ENCODE results near the gene SGO1.
"Not testable (repeated sequence)": the region's sequence is repeated elsewhere in the genome, so short reads cannot be mapped to it uniquely, and the experiment has no call there.

SGO1 gene

DNA sequence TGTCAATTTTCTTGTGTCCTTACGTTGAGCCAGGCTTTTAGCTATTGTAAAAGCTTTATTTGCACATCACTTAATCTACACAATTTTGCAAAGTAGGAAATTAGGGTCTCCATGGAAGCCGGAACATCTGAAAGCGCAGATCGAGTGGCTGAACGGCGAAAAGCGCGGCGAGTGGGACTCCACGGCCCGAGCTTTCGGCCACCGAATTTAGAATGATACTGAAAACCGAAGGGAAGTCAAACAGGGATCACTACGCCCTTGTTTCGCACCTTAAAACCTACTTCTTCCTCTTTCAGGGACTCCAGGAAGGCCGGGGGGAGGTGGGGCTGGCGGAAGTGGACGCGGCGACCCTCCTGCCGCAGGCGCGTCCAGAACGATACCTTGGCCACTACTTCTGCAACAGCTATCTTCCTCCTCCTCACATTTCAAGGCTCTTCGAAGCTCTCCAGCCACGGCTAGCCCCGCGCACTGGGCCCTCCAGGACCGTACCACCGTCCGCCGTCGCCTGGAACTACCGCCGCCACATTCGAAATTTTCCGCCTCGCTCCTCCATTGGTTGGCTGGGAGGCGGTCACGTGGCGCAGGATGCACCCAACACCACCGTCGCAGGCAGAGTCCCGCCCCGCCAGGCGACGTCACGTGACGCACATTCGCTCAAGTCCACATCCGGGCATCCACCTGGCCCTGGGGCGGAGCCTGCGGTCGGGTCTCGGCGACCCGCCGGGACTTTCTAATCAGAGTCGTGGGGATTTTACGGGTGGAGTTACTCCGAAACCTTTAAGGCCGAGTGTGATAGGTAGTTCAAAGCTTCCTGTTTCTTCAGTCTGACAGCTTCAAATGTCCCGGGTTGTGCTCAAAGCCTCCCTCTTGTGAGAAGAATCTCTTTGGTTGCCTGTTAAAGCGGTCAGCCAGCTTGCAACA is at the start of gene SGO1:
TSS of gene SGO1 (minus strand) at position 528 of the 921 bp plus-strand sequence. CDS start 2,179 bp downstream, outside the sequence.
- Mint-ChIP-seq H3K4me1 (peaks cover 25% of the 10 kb centered on the region), H3K36me3 (peaks cover 19% of the 10 kb centered on the region), H3K27ac (no peak within 1 kb of the TSS), H3K27me3 (no peaks in the 10 kb centered on the region), H3K4me3 (no peak within 1 kb of the TSS), H3K9me3 (no peaks in the 10 kb centered on the region)
- CTCF ChIA-PET, result interaction anchor here (1.0 kb wide), 1 partner anchor 144 kb away, joined by 6 read pairs; no protein-coding TSS in a partner anchor
- DNase-seq, result peak; percentile 100

DNA sequence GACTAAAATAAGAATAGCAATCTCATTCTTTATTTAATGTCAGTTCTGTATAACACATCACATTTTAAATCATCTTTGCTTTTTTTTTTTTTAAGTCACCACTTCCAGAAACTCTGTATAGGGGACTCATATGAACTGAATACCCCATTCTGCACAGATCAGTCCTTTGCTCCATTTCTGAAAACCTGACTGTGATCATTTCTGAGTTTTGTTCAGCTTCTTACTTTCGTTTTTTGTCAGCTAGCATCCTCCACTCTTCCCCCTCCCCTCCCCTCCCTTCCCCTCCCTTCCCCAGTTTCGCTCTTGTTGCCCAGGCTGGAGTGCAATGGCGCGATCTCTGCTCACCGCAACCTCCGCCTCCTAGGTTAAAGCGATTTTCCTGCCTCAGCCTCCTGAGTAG is 49.8 kb upstream of the SGO1 start:
- Mint-ChIP-seq H3K9me3 (no peaks in the 10 kb centered on the region), H3K27ac (no peak overlapping the region), H3K4me1 (no peaks in the 10 kb centered on the region), H3K4me3 (no peak overlapping the region), H3K36me3 (no peaks in the 10 kb centered on the region), H3K27me3 (peaks cover 4% of the 10 kb centered on the region)
- DNase-seq, result no peak
- CTCF ChIA-PET, result interaction anchor here (1.7 kb wide), 1 partner anchor 11 kb away, joined by 4 read pairs; no protein-coding TSS in a partner anchor

DNA sequence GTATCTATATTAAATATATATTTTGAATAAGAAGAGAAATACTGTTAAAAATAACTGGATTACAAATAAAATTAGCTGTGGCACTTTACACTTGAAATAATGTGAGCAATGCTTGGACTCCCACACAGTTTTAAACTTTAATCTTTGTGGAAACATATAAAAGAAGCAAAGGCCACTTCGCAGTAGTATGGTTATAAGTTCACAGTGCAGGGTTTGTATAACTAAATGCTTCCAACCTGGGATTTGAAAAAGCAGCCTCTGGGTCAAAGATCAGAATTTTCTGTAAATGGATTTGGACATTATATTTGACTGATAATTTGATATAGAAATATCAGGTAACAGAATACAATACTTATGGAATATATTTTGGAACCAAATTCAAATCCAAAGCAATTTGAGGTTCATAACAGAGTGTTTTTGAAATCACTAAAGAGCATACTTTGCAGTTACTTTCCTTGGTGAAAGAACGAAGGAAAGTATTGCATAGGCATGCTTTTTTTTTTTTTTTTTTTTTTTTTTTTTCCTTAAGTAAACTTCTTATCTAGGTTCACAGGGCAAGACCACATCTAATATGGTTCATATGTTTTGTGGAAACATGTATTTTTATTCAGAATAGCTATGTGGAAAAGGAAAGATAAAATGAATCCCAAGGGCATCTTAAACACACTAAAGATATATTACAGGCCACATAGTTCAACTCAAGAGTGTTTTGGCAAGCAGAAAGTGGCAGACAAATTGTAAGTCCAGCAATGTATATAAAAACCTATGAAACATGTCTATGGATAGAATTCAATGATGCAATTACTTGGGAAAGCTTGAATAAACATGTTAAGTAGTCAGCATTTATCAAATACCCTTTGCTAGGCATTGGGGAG is 47.1 kb upstream of the SGO1 start:
- no peaks in the 10 kb centered on the region for H3K36me3 Mint-ChIP-seq
- no peaks in the 10 kb centered on the region for H3K27me3 Mint-ChIP-seq
- CTCF ChIA-PET, result interaction anchor here (1.1 kb wide), 1 partner anchor 10 kb away, joined by 4 read pairs; no protein-coding TSS in a partner anchor
- H3K4me1 Mint-ChIP-seq, result no peaks in the 10 kb centered on the region
- H3K9me3 Mint-ChIP-seq, result no peaks in the 10 kb centered on the region
- no peak for DNase-seq
- no peak overlapping the region for H3K27ac Mint-ChIP-seq
- no peak overlapping the region for H3K4me3 Mint-ChIP-seq

DNA sequence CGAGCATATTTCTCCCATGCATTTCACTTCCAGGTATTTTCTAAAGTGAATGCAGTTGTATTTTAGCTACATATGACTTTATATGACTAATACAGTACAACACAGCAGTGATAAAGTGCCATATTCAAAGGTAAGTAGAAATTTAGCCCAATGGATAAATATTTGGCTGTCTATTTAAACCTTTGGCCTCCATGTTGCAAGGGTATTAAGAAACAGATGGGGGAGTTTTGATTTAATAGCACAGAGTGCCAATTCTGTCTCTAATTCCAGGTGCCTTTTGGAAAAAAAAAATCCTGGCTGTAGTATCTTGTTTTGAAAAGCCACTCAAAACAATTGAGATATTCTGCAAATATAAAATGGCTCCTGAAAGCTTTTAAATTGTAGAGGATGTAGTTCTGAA is 44.9 kb upstream of the SGO1 start:
- H3K27ac Mint-ChIP-seq, result no peak overlapping the region
- no peak for DNase-seq
- H3K27me3 Mint-ChIP-seq, result no peaks in the 10 kb centered on the region
- no peaks in the 10 kb centered on the region for H3K9me3 Mint-ChIP-seq
- no peak overlapping the region for H3K4me3 Mint-ChIP-seq
- H3K4me1 Mint-ChIP-seq, result no peaks in the 10 kb centered on the region
- CTCF ChIA-PET, result no interaction called here
- no peaks in the 10 kb centered on the region for H3K36me3 Mint-ChIP-seq

DNA sequence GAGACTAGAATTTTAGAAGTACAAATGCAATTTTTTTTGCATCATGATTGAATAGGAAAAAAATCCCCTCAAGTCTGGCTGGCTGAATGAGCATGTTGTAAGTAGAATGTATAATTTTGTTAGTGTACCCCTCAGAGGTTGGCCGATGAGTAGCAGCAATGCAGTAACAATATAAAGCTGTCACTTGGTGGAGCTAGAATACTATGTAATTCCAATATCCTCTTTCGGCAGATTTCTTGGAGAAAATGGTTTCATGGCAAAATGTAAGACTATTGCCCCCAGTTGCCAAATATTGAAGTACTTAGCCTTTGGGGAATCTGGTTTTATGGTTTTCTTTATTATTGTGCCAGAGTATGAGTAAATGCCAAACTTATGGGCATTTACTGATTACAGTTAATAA is 39.8 kb upstream of the SGO1 start:
- no peak overlapping the region for H3K27ac Mint-ChIP-seq
- H3K9me3 Mint-ChIP-seq, result no peaks in the 10 kb centered on the region
- H3K4me3 Mint-ChIP-seq, result no peak overlapping the region
- no peak for DNase-seq
- H3K27me3 Mint-ChIP-seq, result no peaks in the 10 kb centered on the region
- H3K4me1 Mint-ChIP-seq, result no peaks in the 10 kb centered on the region
- no peaks in the 10 kb centered on the region for H3K36me3 Mint-ChIP-seq
- CTCF ChIA-PET, result interaction anchor here (1.4 kb wide), 1 partner anchor 10 kb away, joined by 4 read pairs; no protein-coding TSS in a partner anchor

DNA sequence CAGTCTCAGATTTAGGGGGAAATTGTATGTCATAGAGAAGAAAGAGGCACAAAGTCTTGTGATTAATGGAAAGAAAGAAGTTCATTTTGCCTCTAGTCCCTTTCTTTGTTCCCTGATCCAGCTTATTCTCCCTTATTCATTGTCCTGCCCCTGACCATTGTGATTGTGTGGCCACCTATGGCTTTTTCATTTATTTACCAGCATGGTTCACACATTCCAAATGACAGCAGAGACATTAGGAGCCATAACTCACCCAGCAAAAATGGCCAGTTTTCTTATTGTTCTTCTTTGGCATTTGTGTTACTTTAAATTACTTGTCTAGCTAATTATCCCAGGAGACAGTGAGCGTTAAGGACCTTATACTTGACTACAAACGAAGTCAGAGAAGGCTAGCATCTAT is 36.3 kb upstream of the SGO1 start:
- Mint-ChIP-seq H3K4me3 (no peak overlapping the region), H3K9me3 (no peaks in the 10 kb centered on the region), H3K36me3 (no peaks in the 10 kb centered on the region), H3K4me1 (no peaks in the 10 kb centered on the region), H3K27me3 (no peaks in the 10 kb centered on the region), H3K27ac (no peak overlapping the region)
- DNase-seq, result no peak
- CTCF ChIA-PET, result interaction anchor here (0.7 kb wide), 1 partner anchor 565 kb away, joined by 3 read pairs; no protein-coding TSS in a partner anchor

DNA sequence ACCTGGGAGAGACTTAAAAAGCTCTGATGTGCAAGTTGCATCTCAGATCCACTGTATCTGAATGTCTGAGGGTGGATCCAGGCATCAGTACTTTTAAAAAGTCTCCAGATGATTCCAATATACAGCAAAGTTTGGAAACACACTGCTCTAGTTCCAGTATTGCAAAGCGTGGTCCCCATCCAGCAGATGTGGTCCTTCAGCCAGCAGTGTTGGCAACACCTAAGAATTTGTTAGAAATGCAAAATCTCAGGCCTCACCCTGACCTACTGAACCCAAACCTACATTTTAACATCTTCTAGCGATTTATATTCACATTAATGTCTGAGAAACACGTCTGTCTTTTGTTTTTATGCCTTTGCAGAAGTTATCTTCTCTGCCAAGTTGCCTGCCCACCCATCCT is 32.2 kb upstream of the SGO1 start:
- no peaks in the 10 kb centered on the region for H3K36me3 Mint-ChIP-seq
- no peak for DNase-seq
- CTCF ChIA-PET, result no interaction called here
- no peak overlapping the region for H3K27ac Mint-ChIP-seq
- H3K9me3 Mint-ChIP-seq, result no peaks in the 10 kb centered on the region
- no peak overlapping the region for H3K4me3 Mint-ChIP-seq
- H3K4me1 Mint-ChIP-seq, result no peaks in the 10 kb centered on the region
- no peaks in the 10 kb centered on the region for H3K27me3 Mint-ChIP-seq

DNA sequence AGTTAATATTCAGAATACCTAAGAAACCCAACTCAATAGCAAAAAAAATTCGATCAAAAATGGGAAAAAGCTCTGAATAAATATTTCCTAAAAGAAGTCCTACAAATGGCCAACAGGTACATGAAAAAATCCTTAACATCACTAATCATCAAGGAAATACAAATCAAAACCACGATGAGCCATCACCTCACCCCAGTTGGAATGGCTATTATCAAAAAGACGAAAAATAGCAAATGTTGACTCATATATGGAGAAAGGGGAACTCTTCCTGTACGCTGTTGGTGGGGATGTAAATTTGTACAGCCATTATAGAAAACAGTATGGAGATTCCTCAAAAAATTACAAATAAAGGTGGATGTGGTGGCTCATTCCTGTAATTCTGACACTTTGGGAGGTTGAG is 29.6 kb upstream of the SGO1 start:
- H3K4me3 Mint-ChIP-seq, result no peak overlapping the region
- H3K4me1 Mint-ChIP-seq, result no peaks in the 10 kb centered on the region
- H3K36me3 Mint-ChIP-seq, result no peaks in the 10 kb centered on the region
- no peaks in the 10 kb centered on the region for H3K27me3 Mint-ChIP-seq
- no peak overlapping the region for H3K27ac Mint-ChIP-seq
- H3K9me3 Mint-ChIP-seq, result no peaks in the 10 kb centered on the region
- CTCF ChIA-PET, result no interaction called here
- DNase-seq, result no peak

DNA sequence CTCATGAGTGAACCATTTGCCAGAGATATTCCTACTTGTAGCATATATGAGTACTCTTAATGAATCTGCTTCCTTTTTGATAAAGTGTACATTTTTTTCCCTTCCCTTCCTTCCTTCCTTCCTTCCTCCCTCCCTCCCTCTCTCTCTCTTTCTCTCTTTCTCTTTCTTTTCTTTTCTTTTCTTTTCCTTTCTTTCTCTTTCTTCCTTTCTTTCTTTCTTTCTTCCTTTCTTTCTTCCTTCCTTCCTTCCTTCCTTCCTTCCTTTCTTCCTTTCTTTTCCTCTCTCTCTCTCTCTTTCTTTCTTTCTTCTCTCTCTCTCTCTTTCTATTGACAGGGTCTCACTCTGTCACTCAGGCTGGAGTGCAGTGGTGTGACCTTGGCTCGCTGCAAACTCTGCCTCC is 27.5 kb upstream of the SGO1 start:
- H3K9me3 Mint-ChIP-seq, CTCF ChIA-PET, DNase-seq, H3K27me3 Mint-ChIP-seq, H3K4me1 Mint-ChIP-seq, H3K27ac Mint-ChIP-seq, H3K4me3 Mint-ChIP-seq, H3K36me3 Mint-ChIP-seq: not testable (repeated sequence)

DNA sequence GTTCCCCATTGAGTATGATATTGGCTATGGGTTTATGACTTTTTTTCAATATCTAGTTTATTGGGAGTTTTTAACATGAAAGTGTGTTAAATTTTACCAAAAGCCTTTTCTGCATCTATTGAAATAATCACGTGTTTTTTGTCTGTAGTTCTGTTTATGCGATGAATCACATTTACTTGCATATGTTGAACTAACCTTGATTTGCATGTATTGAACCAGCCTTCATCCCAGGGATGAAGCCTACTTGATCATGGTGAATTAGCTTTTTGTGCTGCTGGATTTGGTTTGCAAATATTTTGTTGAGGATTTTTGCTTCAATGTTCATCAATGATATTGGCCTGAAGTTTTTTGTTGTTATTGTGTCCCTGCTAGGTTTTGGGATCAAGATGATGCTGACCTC is 21.9 kb upstream of the SGO1 start:
- H3K36me3 Mint-ChIP-seq, H3K27ac Mint-ChIP-seq, H3K27me3 Mint-ChIP-seq, H3K4me3 Mint-ChIP-seq, DNase-seq, H3K4me1 Mint-ChIP-seq, CTCF ChIA-PET, H3K9me3 Mint-ChIP-seq: not testable (repeated sequence)

DNA sequence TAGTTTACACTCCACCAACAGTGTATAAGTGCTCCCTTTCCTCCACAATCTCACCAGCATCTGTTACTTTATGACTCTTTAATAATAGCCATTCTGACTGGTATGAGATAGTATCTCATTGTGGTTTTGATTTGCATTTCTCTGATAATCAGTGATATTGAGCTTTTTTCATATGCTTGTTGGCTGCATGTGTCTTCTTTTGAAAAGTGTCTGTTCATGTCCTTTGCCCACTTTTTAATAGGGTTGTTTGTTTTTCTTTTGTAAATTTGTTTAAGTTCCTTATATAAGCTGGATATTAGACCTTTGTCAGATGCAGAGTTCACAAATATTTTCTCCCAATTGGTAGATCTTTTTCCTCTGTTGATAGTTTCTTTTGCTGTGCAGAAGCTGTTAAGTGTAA is 19.9 kb upstream of the SGO1 start:
- H3K9me3 Mint-ChIP-seq, H3K36me3 Mint-ChIP-seq, H3K27me3 Mint-ChIP-seq, H3K4me3 Mint-ChIP-seq, CTCF ChIA-PET, H3K27ac Mint-ChIP-seq, H3K4me1 Mint-ChIP-seq, DNase-seq: not testable (repeated sequence)

DNA sequence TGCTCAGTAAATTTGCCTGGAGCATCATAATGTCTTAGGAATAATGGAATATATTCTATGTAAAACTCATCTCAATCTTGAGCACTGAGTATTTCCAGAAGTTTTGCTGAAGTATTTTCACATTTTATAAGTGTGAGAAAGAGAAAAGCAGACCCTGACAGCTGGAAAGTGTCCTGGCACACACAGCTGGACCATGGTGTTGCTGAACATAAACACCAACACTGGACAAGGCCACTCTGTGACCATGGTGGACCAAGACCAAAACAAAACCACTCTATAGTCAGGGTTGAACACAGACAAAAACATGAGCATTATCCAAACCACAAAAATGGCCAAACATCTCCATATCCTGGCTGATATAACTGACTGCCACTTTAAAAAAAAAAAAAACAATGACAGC is 15.1 kb upstream of the SGO1 start:
- H3K27ac Mint-ChIP-seq, result no peak overlapping the region
- no peaks in the 10 kb centered on the region for H3K9me3 Mint-ChIP-seq
- H3K4me1 Mint-ChIP-seq, result peaks cover 7% of the 10 kb centered on the region
- no peaks in the 10 kb centered on the region for H3K36me3 Mint-ChIP-seq
- CTCF ChIA-PET, result no interaction called here
- no peak overlapping the region for H3K4me3 Mint-ChIP-seq
- DNase-seq, result no peak
- peaks cover 4% of the 10 kb centered on the region for H3K27me3 Mint-ChIP-seq

DNA sequence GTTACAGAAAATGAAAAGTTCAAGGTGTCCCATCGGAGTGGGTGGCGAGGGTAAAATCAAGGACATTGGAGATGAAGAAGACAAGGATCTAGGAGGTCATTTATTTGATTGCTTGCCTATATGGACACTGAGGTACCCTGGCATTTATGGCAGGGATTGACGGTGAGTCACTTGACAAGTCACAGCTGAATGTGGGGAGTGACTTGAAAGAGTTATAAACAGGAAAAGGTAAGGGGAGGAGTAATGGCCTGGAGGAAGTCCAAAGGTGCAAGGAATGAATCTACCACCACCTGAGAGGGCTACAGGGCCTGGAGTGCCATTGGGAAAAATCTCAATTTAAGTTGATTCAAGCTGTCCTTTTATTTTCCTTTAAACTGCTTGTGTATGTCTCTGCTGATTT is 11.8 kb upstream of the SGO1 start:
- Mint-ChIP-seq H3K27ac (no peak overlapping the region), H3K4me1 (peaks cover 7% of the 10 kb centered on the region), H3K4me3 (no peak overlapping the region), H3K9me3 (no peaks in the 10 kb centered on the region), H3K36me3 (no peaks in the 10 kb centered on the region), H3K27me3 (peaks cover 8% of the 10 kb centered on the region)
- CTCF ChIA-PET, result interaction anchor here (0.6 to 1.3 kb wide), 2 partner anchors 43 to 144 kb away, joined by 3 read pairs; no protein-coding TSS in a partner anchor
- DNase-seq, result no peak

DNA sequence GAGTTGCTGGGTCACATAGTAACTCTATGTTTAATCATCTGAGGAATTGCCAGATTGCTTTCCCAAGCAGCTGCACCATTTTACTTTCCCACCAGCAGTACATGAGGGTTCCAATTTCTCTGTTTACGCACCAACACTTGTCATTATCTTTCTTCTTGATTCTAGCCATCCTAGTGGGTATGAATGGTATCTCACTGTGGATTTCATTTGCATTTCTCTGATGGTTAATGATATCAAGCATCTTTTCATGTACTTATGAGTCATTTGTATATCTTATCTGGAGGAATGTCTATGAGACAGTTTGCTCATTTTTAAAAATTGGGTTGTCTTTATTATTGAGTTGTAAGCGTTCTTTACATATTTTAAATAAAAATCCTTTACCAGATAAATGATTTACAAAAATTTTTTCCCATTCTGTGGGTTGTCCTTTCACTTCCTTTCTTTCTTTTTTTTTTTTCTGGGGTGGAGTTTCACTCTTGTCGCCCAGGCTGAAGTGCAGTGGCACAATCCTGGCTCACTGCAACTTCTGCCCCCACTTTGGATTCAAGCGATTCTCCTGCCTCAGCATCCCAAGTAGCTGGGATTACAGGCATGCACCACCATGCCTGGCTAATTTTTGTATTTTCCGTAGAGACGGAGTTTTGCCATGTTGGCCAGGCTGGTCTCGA is 8.9 kb upstream of the SGO1 start:
- Mint-ChIP-seq H3K27ac (no peak overlapping the region), H3K9me3 (no peaks in the 10 kb centered on the region), H3K27me3 (peaks cover 4% of the 10 kb centered on the region), H3K36me3 (no peaks in the 10 kb centered on the region), H3K4me3 (no peak overlapping the region), H3K4me1 (peaks cover 7% of the 10 kb centered on the region)
- CTCF ChIA-PET, result no interaction called here
- DNase-seq, result no peak
